ENCODE results near the gene TARP.

The TARP gene

GRCh38 chr7:38273286-38273995, at the start of gene TARP:
Gene TARP, minus strand, starts transcription at chr7:38273636.
- DNase-seq (ENCODE audit: low read depth, low spot score), result no peak

DNA sequence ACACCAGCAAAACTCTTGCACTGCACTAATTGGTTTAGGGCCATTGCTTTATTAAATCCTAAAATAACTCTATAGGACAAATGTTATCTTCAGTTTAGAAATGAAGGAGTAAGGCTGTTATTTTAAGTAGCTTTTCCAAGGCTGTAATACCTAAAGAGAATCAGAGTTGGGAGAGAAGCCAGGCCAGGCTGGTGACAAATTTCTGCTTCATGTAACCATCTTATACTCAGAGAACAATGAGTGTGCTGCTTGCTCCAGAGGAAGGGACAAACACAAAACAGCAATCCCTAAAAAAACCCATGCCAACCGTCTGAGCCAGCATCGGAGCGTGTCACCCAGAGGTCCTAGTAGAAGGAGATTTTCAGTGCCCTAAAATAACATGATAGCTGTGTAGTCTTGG, 49.7 kb upstream of the TARP start:
- DNase-seq (ENCODE audit: low read depth, low spot score), result no peak

GRCh38 chr7:38322461-38322860, 49.0 kb upstream of the TARP start:
- DNase-seq (ENCODE audit: low read depth, low spot score), result no peak

DNA sequence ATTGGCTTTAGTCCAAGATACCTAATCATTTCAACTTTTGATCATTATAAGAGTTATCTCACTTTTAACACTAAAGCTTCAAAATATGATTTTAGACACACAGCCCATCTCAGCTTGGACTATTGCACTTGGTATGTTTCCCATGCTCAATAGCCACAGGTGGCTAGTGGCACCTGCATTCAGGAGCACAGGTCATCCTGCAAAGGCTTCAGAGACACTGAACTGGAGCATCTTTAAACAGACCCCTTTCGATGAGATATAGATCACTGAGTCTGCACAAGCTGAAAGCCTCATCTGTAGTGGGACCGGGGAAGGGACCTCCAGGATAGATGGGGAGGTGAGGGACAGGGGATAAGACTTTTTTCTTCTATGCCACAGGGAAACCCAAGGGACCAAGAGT, 48.5 kb upstream of the TARP start:
- no peak for DNase-seq (ENCODE audit: low read depth, low spot score)

DNA sequence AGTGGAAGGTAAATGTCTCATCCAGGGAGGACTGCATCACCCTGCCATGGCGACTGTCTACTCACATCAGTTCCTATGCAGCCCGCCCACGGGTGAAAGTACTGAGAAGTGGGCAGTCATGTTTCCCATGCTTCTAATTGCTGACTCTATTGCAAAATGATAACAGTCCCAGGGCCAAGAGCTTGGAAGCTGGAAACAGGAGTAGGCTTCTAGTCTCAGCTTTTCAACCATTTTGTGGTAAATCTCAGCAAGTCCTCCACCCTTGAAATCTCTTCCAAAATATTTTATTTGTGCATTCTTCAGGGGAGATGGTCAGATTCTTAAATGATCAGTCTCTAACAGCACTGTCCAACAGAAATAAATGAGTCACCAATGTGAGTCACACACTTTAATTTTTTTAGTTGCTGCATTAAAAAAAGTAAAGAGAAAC, 48.1 kb upstream of the TARP start:
- DNase-seq (ENCODE audit: low read depth, low spot score), result no peak

- no peak for DNase-seq (ENCODE audit: low read depth, low spot score)
Observed at GRCh38 chr7:38321050-38321449, 47.6 kb upstream of the TARP start.

DNA sequence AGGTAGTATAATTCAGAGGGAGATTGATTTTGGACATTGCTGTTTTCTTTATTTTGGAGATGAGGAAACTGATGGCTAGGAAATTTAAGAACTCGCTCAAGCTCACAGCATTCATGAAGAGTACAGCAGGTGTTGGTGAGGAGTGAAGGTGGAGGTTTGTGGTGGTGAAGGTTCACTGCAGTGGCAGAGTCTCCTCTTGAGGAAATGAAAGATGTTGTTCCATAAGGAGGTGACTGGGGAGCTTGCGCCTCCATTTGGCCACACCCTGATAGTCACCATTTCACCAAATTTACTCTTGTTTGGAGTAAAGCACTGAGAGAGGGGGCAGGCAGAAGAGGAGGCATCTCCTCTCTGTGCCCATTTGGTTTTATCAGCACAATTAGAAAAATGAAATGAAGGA, 46.4 kb upstream of the TARP start:
- DNase-seq (ENCODE audit: low read depth, low spot score), result no peak

DNA sequence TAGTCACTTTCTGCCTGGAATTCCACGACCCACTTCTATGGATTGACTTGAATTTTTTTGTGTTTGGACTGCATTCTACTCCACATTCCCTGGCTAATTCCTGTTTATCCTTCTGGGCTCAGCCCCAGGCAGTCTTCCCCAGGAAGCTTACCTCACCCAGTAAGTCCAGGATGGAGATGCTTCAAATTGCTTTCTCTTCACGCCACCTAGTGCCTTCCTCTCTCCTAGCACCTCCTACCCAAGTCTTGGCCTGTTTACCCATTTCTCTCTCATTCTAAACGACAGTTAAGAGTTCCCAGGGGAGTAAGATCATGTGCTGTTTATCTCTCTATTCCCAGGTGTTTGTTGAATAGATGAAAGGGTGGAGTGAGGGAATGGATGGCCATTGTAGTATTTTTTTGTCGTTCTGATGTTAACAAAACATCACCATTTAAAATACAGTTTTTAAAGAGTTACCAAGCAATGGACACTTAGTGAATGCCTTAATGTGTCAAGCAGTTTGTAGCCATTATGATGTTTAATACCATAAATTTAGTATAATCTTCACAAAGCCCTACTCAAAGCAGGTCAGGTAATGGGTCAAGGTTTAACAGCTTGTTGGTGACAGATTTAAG, 45.5 kb upstream of the TARP start:
- no peak for DNase-seq (ENCODE audit: low read depth, low spot score)

DNA sequence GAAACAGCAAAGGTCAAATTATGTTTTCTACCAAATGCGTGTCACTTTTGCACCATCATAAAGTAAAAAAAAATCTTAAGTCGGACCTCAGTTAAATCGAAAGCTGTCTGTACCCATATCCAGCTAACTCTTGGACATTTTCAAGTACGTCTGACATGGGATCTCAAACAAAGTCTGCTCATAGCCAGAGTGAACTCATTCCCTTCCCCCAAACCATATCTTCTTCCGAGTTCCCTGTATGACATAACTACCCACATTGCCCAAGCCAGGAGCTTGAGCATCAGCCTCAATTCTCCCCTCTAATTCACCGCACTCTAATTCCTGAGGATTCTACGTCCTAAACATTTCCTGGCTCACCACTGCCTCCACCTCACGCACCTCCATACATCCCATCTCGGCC, 44.8 kb upstream of the TARP start:
- DNase-seq (ENCODE audit: low read depth, low spot score), result no peak

DNA sequence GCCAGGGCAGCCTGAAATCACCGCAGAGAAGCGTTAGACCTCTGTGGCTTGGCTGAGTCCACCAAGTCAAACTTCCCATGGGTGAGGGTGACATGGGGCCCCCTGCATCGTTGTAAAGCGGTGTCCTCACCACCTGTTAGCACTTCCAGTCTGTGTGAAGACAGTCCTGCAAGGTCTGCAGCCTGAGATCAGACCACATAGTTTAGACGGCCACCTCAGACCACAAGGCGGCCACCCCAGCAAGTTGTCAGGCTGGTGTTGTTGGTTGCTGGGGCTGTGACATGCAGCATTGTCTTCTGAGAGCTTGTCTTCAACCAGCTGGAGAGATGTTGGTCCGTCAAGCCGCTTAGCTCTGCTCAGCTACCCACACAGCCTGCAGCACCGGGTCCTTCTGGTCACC, 44.1 kb upstream of the TARP start:
- no peak for DNase-seq (ENCODE audit: low read depth, low spot score)

DNA sequence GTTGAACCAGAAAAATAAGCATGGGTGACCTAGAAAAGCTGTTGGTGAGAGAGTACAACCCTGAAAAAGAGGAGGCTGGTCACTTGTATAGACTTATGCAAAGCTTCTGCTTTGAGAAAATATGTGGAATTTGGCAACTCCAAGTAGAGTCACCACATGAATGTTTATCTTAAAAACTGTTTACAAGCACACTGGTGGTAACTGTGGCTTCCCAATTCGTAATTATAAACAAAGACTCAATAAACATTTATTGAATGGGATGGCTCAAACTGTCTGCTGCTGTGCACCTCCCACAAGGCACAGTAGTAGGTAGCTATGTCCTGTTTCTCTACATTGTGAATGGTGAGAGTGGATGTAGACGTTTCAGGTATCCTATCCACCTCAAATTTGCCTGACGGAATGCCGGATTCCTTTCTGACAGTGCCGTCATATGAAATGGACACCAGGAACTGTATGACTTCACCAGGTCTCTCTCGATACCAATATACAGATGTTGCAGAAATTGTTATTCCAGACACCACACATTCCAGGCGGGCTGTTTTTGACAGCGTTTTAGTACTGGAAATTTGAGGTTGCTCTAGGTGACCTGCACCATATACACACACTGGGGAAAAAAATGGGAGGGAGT, 43.4 kb upstream of the TARP start:
- no peak for DNase-seq (ENCODE audit: low read depth, low spot score)

DNA sequence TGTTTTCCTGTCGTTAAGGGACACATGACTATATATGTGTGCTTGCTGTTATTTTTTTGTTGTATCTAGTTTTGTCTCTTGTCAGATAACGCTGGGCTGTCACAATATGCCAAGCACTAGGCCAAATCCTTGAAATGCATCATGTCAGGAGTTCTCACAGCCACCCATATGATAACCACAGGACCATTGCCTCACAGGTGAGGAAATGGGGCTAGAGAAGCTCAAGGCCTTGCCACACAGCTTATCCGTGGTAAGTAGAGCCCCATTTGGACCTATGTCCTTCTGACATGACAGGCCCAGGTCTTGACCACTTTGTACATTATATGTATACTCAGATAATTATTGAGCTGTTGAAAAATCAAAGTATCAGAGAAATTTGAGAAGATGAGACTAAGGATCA, 42.0 kb upstream of the TARP start:
- DNase-seq (ENCODE audit: low read depth, low spot score), result no peak

GRCh38 chr7:38312821-38313220, 39.4 kb upstream of the TARP start:
- no peak for DNase-seq (ENCODE audit: low read depth, low spot score)

DNA sequence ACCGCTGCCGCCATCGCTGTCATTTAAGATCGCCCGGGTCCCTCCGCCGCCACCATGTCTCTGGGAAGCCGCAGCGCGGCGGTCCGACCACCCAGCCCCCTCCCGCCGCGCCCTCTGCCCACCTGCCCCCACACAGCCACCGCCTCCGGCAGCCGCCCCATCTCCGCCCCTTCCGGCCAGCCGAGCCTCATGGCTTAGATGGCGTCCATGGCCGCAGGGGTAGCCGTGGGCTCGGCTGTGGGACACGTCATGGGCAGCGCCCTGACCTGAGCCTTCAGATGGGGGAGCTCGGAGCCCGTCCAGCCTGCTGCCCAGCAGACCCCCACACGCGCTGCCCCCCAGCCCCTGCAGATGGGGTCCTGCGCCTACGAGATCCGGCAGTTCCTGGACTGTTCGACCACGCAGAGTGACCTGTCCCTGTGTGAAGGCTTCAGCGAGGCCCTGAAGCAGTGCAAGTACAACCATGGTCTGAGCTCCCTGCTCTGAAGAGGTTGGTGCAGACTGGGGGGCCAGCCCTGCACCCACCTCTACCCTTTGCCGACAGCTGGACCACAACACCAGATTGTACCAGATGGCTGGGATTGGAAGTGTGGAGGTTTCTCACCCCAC, 38.0 kb upstream of the TARP start:
- DNase-seq (ENCODE audit: low read depth, low spot score), result no peak

DNA sequence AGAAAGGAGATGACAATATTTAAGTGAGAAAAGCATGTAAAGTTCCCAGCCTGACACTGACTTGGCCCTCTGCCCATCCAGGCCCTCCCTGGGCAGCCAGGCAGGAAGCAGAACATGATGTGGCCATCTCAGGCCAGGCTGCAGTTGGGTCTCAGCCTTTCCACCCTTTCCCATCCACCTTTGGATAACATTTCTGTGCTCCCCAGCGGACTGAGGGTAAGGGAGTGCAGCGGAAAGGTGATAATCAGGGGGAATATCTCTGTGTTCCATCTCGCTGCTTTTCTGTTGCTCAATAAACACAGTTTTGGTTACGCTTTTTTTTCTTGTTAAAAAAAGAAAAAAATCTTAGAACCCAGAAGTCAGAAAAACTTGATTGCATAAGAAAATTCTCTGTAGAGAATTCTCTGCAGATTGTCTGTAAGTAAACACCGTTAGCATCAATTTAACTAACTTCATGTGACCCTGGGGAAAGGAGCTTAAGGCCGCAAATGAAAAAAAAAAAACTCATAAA, 37.2 kb upstream of the TARP start:
- DNase-seq (ENCODE audit: low read depth, low spot score), result no peak

DNA sequence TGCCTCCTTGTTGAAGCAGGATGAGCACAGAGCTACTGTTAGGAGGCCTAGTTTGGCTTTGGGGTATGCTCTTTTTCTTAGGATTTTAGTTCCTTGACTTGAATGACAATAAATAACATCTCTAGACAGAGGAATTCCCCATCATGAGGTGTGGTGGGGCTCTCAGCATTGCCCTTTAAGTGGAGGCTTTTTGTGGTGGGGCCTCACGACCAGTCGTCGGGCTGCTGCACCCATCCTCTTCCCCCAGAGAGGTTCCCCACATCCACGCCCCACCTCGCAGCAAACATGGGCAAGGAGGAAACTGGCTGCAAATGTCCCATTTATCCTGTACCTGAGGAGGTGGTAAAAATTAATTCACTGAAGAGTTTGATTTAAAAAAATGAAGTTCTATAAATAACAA, 36.1 kb upstream of the TARP start:
- DNase-seq (ENCODE audit: low read depth, low spot score), result no peak

GRCh38 chr7:38308140-38308539, 34.7 kb upstream of the TARP start:
- no peak for DNase-seq (ENCODE audit: low read depth, low spot score)

DNA sequence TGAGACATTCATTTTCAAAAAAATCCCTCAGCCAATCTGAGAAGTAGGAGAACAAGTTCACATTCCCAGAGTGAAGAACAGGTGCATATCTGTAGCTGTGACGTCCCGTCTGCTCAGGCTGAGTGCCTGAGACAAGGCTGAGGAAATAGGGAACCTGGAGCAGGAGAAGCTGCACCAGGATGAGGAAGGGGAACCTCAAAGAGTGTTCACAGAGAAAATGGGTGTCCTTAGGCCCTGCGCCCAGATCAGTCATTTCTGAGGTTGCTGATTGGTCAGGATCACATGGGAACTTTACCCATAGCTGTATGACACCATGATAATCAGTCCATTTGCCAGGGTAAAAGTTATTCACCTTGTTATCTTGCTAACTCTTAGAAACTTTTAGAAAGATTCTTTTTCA, 34.2 kb upstream of the TARP start:
- no peak for DNase-seq (ENCODE audit: low read depth, low spot score)

DNA sequence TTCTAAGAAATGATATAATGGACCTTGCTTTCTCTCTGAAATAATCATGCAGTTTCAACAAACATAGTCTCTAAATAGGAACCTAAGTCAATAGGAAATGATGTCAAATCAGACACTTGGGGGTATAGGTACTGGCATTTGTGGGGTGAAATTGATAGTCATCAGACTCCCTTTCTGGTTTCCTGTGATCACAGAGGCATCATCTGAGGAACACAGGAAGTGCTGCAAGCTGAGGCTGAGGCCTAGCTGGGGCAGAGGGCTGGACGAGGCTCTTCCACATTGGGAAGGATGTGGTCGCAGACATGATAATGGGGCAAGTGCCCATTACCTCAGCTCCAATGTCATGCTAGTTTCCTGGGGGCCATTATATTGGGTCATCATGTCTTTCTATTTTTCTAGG, 33.5 kb upstream of the TARP start:
- no peak for DNase-seq (ENCODE audit: low read depth, low spot score)

GRCh38 chr7:38306171-38306570, 32.7 kb upstream of the TARP start:
- no peak for DNase-seq (ENCODE audit: low read depth, low spot score)

DNA sequence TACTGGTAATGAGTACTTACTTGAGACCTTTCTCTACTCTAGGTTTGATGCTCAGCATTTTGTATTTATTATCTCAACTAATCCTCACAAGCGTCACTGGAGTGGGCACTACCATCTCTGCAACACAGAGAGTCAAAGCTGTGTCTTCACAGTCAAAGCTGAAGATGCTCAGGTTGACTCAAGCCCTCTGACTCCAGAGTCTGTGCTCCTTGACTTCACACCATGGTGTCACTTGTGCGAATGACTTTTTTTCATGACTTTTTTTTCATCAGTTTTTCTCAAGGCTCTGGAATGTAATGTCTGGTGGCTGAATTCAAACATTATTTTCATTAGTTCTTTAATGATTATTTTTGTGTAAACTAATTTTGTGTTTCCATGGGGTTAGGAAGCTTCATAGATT, 30.4 kb upstream of the TARP start:
- DNase-seq (ENCODE audit: low read depth, low spot score), result no peak

GRCh38 chr7:38300175-38300574, 26.7 kb upstream of the TARP start:
- no peak for DNase-seq (ENCODE audit: low read depth, low spot score)

Measured in activated CD4-positive, CD25-positive, alpha-beta regulatory T cell treated with anti-CD3 and anti-CD28 coated beads, Interleukin-2, amount 50 U/mL, for 16 hours (primary cell).